ENCODE measurements around the gene ZNF646. TPM values are rescaled to one million over a fixed set of nuclear protein-coding genes. Genes with fewer than 3 reads are reported as not detected.

The ZNF646 gene
- total and polyA plus RNA-seq, 2 of the 13 experiments (the other 11 are each of a cell fraction or from before 2014, with no cell fraction given): 3.4 to 10.9 TPM

GRCh38 chr16:31050280-31051030, 23.8 kb upstream of the ZNF646 start:
- Histone ChIP-seq H3K27ac (ENCODE audit: extremely low read length, insufficient read depth, low read length) (no peak overlapping the region), H3K79me2 (ENCODE audit: insufficient read depth, low read length) (no peaks in the 10 kb centered on the region), H3K36me3 (replicated peaks in 1 of 2; ENCODE audit: control insufficient read depth in 1 of 2, insufficient read depth in 2 of 2, low read length in 2 of 2) (no peaks in the 10 kb centered on the region), H4K20me1 (ENCODE audit: insufficient read depth, low read length) (no peaks in the 10 kb centered on the region), H3K4me3 (replicated peaks in 1 of 3; ENCODE audit: insufficient read depth in 1 of 3, low read depth in 2 of 3, low read length in 3 of 3) (no peak overlapping the region), H3K27me3 (ENCODE audit: control insufficient read depth in 1 of 2, insufficient read depth in 2 of 2, low read length in 2 of 2) (peaks cover 0 to 3% of the 10 kb centered on the region in 2 experiments; a peak in 1 of 5 replicates), H2AFZ (ENCODE audit: low read length) (no peak overlapping the region), H3K9me3 (ENCODE audit: low read length) (no peaks in the 10 kb centered on the region), H3K4me1 (ENCODE audit: insufficient read depth, low read length) (peaks cover 23% of the 10 kb centered on the region), H3K4me2 (ENCODE audit: low read depth, low read length) (no peak overlapping the region; the same call in 1 of the 2 replicates), H3K9ac (ENCODE audit: insufficient read depth, low read depth, low read length) (no peak overlapping the region)
- intact Hi-C loops (cut with micrococcal nuclease; ENCODE audit: unreplicated experiment) (no loop called here), in situ Hi-C loops (cut with HindIII; ENCODE audit: extremely low pct_ligation_motif_present, low pct_unique_long_range_greater_than_20kb) (no loop called here)
- no peak for FAIRE-seq
- BruUV-seq (replicated peaks): no TSS peak
- ChIA-PET POLR2A (interaction anchor here (0.6 to 1.8 kb wide), 5 partner anchors 11 to 65 kb away, joined by 3 to 4 read pairs (median 3); partner anchors contain the start of genes HSD3B7 and STX4), CTCF (ENCODE audit: low intra/inter-chr PET ratio, low total read pairs) (no interaction called here)
- TF ChIP-seq RFX1 (IDR thresholded peaks at IDR 0.05) (peak; percentile 45; the same call in 1 of the 2 replicates), TEF (CRISPR knock-in tag; IDR thresholded peaks at IDR 0.05) (no peak)
- ATAC-seq: peak; percentile 33
- WGBS (ENCODE audit: low lambda C conversion rate): 44% methylated on average over 10 of the region's 10 CpGs
- no peak for DNase-seq (ENCODE audit: low spot score)

GRCh38 chr16:31052114-31052513, 22.1 kb upstream of the ZNF646 start:
- H2AFZ ChIP-seq (ENCODE audit: low read length): no peak overlapping the region
- H3K79me2 ChIP-seq (ENCODE audit: insufficient read depth, low read length): no peaks in the 10 kb centered on the region
- H3K4me1 ChIP-seq (ENCODE audit: insufficient read depth, low read length): peaks cover 13% of the 10 kb centered on the region
- no peak overlapping the region for H3K4me2 ChIP-seq (ENCODE audit: low read depth, low read length)
- FAIRE-seq: peak; percentile 36
- WGBS (ENCODE audit: low lambda C conversion rate): 5% methylated on average over 2 of the region's 2 CpGs
- H3K4me3 ChIP-seq (replicated peaks in 1 of 3; ENCODE audit: insufficient read depth in 1 of 3, low read depth in 2 of 3, low read length in 3 of 3): no peak overlapping the region
- in situ Hi-C loops (cut with HindIII; ENCODE audit: extremely low pct_ligation_motif_present, low pct_unique_long_range_greater_than_20kb): no loop called here
- H4K20me1 ChIP-seq (ENCODE audit: insufficient read depth, low read length): no peaks in the 10 kb centered on the region
- H3K36me3 ChIP-seq (replicated peaks in 1 of 2; ENCODE audit: control insufficient read depth in 1 of 2, insufficient read depth in 2 of 2, low read length in 2 of 2): no peaks in the 10 kb centered on the region
- H3K27ac ChIP-seq (ENCODE audit: extremely low read length, insufficient read depth, low read length): no peak overlapping the region
- H3K9me3 ChIP-seq (ENCODE audit: low read length): no peaks in the 10 kb centered on the region
- ChIA-PET CTCF (ENCODE audit: low intra/inter-chr PET ratio, low total read pairs) (no interaction called here), POLR2A (no interaction called here)
- H3K27me3 ChIP-seq (ENCODE audit: control insufficient read depth in 1 of 2, insufficient read depth in 2 of 2, low read length in 2 of 2): peaks cover 0 to 3% of the 10 kb centered on the region in 2 experiments; a peak in 1 of 5 replicates
- H3K9ac ChIP-seq (ENCODE audit: insufficient read depth, low read depth, low read length): no peak overlapping the region
- peak; percentile 45 for DNase-seq (ENCODE audit: low spot score)
- no TSS peak for BruUV-seq (replicated peaks)
- intact Hi-C loops (cut with micrococcal nuclease; ENCODE audit: unreplicated experiment): no loop called here
- ATAC-seq: peak; percentile 45
- peak; percentile 20 for TF ChIP-seq XRCC5 (optimal IDR thresholded peaks at IDR 0.05; ENCODE audit: low read length)
- no peak for TF ChIP-seq CBX1 (IDR thresholded peaks at IDR 0.05; ENCODE audit: low read depth)
- no peak for TF ChIP-seq SOX6 (IDR thresholded peaks at IDR 0.05)
- no peak for TF ChIP-seq SOX6 (CRISPR knock-in tag; IDR thresholded peaks at IDR 0.05)
- no peak for TF ChIP-seq BHLHE40 (IDR thresholded peaks at IDR 0.05; ENCODE audit: low read length)
- TF ChIP-seq SAP130 (CRISPR knock-in tag; IDR thresholded peaks at IDR 0.05; ENCODE audit: low read depth): 0 out of 2 replicates have a peak, but pooled peaks have one; percentile 29
- no peak for TF ChIP-seq GRHL1 (CRISPR knock-in tag; conservative IDR thresholded peaks at IDR 0.05)
- TF ChIP-seq TFE3 (CRISPR knock-in tag; IDR thresholded peaks at IDR 0.05): 0 out of 2 replicates have a peak, but pooled peaks have one; percentile 25
- no peak for TF ChIP-seq IKZF4 (CRISPR knock-in tag; IDR thresholded peaks at IDR 0.05; ENCODE audit: borderline replicate concordance, low read depth, not compliant biosample characterization)
- TF ChIP-seq ZNF264 (CRISPR knock-in tag; IDR thresholded peaks at IDR 0.05): no peak
- TF ChIP-seq ZFYVE20 (CRISPR knock-in tag; IDR thresholded peaks at IDR 0.05; ENCODE audit: borderline replicate concordance, low read depth): no peak
- TF ChIP-seq RXRB (CRISPR knock-in tag; IDR thresholded peaks at IDR 0.05; ENCODE audit: borderline replicate concordance): peak; percentile 68
- peak; percentile 35 to 43; a peak in 2 of 4 replicates for TF ChIP-seq NR2F1 (CRISPR knock-in tag; IDR thresholded peaks at IDR 0.05)
